Glutamatergic neuron (in vitro differentiated cells): ENCODE results near the gene AGPAT3. TPM values are rescaled to one million over a fixed set of nuclear protein-coding genes. Genes with fewer than 3 reads are reported as not detected.

Source experiments
- DNase-seq: peaks from one replicate; pipeline ENCODE4 v3.0.0; 2022
- H3K27ac Mint-ChIP-seq: one replicate; pipeline ENCODE4 v1.8.0; 2020; ENCODE audit warnings: mild to moderate bottlenecking, mixed read lengths, inconsistent platforms; ENCODE audit not compliant: unreplicated experiment
- H3K27me3 Mint-ChIP-seq: one replicate; pipeline ENCODE4 v1.8.0; 2020; ENCODE audit warnings: mild to moderate bottlenecking, moderate library complexity, mixed read lengths, inconsistent platforms; ENCODE audit not compliant: unreplicated experiment
- H3K36me3 Mint-ChIP-seq: one replicate; pipeline ENCODE4 v1.8.0; 2020; ENCODE audit warnings: mild to moderate bottlenecking, mixed read lengths, inconsistent platforms; ENCODE audit not compliant: unreplicated experiment
- H3K4me1 Mint-ChIP-seq: one replicate; pipeline ENCODE4 v1.8.0; 2020; ENCODE audit warnings: mild to moderate bottlenecking, low read depth, mixed read lengths, inconsistent platforms; ENCODE audit not compliant: unreplicated experiment
- H3K4me3 Mint-ChIP-seq: one replicate; pipeline ENCODE4 v1.8.0; 2020; ENCODE audit warnings: mild to moderate bottlenecking, mixed read lengths, inconsistent platforms; ENCODE audit not compliant: unreplicated experiment
- H3K9me3 Mint-ChIP-seq: one replicate; pipeline ENCODE4 v1.8.0; 2020; ENCODE audit warnings: mild to moderate bottlenecking, moderate library complexity, mixed read lengths, inconsistent platforms; ENCODE audit not compliant: unreplicated experiment
- total RNA-seq: library from RNA; stranded (reverse); fragmentation: NEBNext Ultra II Directional; extraction: Animal tissue kit (Norgen Biotek cat#: 25700); gene quantifications from one replicate; pipeline ENCODE4 v1.2.1, GENCODE V29; 2021; ENCODE audit not compliant: unreplicated experiment
- TF ChIP-seq, protein P1 (sequence below): fragments of 200-600 bp; sonication (generic); IDR thresholded peaks from one replicate; pipeline ENCODE4 v1.5.0; 2021; ENCODE audit not compliant: partially characterized antibody, unreplicated experiment

The AGPAT3 gene
- total RNA-seq, 1 donor from 2014 or later = 12.6 TPM

DNA sequence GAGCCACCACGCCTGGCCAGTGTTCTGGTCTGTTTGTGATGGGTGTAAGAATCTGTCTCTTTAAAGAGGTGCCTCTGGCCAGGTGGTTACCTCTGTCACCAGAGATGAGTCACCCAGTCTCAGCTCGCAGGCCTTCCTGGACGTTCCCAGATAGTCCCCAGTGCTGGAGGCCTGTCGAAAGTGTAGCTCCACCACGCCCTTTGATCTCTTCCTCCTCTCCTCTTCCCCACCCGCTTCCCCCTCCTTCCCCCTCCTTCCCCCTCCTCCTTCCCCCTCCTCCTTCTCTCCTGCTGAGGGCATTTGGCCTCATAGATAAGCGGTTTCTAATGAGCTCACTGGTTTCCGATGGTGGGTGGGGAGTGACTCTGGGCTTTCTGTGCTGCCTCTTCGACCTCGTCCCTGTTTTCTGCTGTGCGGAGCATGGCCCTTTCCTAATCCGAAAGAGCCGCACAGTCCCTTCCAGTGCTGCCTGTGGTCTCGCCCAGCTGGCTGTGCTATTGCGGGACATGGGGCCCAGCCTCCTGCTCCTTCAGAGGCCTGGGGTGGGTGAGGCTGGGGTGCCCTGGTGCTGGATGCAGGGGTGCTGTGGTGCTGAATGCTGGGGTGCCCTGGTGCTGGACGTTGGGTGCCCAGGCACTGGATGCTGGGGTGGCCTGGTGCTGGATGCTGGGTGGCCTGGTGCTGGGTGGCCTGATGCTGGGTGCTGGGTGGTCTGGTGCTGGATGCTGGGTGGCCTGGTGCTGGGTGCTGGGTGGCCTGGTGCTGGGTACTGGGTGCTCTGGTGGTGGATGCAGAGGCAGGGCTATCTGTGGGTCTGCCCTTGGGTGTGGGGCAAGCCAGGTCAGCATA, 19.2 kb downstream of the AGPAT3 start:
- H3K4me1 Mint-ChIP-seq = peaks cover 21% of the 10 kb centered on the region
- peaks cover 2% of the 10 kb centered on the region for H3K27me3 Mint-ChIP-seq
- peak overlapping the region; percentile 42 for H3K4me3 Mint-ChIP-seq
- H3K9me3 Mint-ChIP-seq = peaks cover 3% of the 10 kb centered on the region
- TF ChIP-seq, protein P1, sequence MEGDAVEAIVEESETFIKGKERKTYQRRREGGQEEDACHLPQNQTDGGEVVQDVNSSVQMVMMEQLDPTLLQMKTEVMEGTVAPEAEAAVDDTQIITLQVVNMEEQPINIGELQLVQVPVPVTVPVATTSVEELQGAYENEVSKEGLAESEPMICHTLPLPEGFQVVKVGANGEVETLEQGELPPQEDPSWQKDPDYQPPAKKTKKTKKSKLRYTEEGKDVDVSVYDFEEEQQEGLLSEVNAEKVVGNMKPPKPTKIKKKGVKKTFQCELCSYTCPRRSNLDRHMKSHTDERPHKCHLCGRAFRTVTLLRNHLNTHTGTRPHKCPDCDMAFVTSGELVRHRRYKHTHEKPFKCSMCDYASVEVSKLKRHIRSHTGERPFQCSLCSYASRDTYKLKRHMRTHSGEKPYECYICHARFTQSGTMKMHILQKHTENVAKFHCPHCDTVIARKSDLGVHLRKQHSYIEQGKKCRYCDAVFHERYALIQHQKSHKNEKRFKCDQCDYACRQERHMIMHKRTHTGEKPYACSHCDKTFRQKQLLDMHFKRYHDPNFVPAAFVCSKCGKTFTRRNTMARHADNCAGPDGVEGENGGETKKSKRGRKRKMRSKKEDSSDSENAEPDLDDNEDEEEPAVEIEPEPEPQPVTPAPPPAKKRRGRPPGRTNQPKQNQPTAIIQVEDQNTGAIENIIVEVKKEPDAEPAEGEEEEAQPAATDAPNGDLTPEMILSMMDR = no peak
- DNase-seq = no peak
- H3K36me3 Mint-ChIP-seq = no peaks in the 10 kb centered on the region
- no peak overlapping the region for H3K27ac Mint-ChIP-seq

DNA sequence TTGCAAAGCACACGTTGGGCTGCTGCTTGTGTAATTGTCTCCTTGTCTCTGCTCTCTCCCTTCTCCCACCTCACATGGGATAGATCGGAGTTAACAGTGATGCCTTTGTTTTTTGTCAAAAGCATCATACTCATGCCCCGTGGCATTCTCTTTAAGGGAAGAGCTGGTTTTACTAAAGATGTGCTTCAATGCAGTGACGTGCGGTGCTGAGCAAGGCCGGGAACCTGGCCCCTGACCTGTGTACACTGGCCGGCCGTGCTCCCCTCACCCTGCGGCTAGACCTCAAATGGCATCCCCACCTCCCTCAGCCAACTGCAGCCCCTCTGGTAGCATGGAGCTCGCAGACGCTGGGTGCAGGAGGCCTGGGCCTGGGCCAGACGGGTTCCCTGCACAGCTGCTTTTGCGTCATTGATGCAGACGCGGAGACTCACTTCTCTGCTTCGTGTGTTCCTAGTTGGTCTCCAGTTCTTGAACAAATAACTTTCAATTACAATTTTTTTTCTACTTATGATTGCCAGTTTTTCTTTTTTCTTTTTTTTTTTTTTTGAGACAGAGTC, 19.9 kb downstream of the AGPAT3 start:
- H3K27ac Mint-ChIP-seq = no peak overlapping the region
- peak overlapping the region; percentile 42 for H3K4me3 Mint-ChIP-seq
- H3K27me3 Mint-ChIP-seq = peaks cover 2% of the 10 kb centered on the region
- peaks cover 16% of the 10 kb centered on the region for H3K4me1 Mint-ChIP-seq
- H3K36me3 Mint-ChIP-seq = peaks cover 2% of the 10 kb centered on the region
- DNase-seq = no peak
- TF ChIP-seq, protein P1 = no peak
- peaks cover 3% of the 10 kb centered on the region for H3K9me3 Mint-ChIP-seq

DNA sequence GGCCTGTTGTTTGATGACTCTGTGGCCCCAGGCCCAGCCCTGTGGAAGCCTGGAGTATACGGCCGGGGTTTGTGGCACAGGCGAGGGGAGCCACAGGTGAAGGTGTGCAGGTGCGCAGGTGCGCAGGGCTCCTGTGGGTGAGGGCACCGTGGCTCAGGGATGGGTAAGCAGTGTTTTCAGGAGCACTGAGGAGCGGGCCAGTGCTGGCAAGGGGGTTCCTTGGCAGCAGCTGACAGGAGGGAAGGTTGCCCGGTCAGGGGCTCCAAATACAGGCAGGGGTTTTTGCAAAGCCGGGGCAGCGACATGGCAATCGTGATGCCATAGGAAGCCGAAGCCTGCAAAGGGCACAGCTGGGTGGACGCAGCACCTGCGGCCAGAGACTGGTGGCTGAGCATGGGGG, 20.7 kb downstream of the AGPAT3 start:
- Mint-ChIP-seq H3K27ac (no peak overlapping the region), H3K27me3 (peaks cover 2% of the 10 kb centered on the region), H3K4me1 (peaks cover 14% of the 10 kb centered on the region), H3K4me3 (no peak overlapping the region), H3K9me3 (peaks cover 3% of the 10 kb centered on the region), H3K36me3 (peaks cover 5% of the 10 kb centered on the region)
- TF ChIP-seq, protein P1 = no peak
- no peak for DNase-seq

DNA sequence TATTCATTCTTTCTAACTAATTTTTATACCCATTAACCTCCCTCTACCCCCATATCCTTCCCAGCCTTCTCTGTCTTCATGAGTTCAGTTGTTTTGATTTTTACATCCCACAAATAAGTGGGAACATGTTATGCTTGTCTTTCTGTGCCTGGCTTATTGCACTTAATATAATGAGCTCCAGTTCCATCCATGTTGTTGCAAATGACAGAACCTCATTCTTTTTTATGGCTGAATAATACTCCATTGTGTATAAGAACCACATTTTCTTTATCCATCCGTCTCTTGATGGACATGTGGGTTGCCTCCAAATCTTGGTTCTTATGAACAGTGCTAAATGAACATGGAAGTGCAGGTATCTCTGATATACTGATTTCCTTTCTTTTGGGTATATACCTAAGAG, 21.5 kb downstream of the AGPAT3 start:
- Mint-ChIP-seq H3K27ac (no peak overlapping the region), H3K4me3 (no peak overlapping the region), H3K9me3 (peaks cover 3% of the 10 kb centered on the region), H3K4me1 (peaks cover 13% of the 10 kb centered on the region), H3K36me3 (peaks cover 5% of the 10 kb centered on the region), H3K27me3 (peaks cover 2% of the 10 kb centered on the region)
- DNase-seq = no peak
- TF ChIP-seq, protein P1 = no peak

DNA sequence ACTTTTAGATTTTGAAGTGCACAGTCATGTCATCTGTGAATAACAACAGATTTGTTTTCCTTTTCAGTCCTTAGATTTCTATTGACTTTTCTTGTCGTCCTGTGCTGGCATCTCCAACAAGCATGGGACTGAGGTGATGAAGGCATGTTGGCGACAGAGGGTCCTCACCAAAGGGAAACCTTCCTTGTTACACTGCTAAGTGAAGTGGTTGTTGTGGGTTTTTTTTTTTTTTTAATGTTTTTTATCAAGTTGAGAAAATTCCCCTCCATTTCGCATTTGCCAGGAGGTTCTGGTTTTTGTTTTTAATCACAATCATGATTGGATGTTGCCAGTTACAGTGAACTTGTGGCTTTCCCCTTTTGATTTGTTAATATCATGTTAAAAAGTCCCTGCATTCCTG, 24.0 kb downstream of the AGPAT3 start:
- Mint-ChIP-seq H3K4me1 (peaks cover 9% of the 10 kb centered on the region), H3K9me3 (peaks cover 8% of the 10 kb centered on the region), H3K27ac (no peak overlapping the region), H3K36me3 (peaks cover 19% of the 10 kb centered on the region), H3K27me3 (peaks cover 2% of the 10 kb centered on the region), H3K4me3 (no peak overlapping the region)
- TF ChIP-seq, protein P1 = no peak
- DNase-seq = no peak
